Measurements from ENCODE around the gene CLEC16A.
A peak's percentile ranks its signal among the peaks of the same experiment; 100 is the strongest.

Gene CLEC16A

GRCh38 chr16:10954903-10955302 lies 10.5 kb downstream of the CLEC16A start:
- DNase-seq (ENCODE audit: low spot score), result no peak
- TF ChIP-seq, protein P1, sequence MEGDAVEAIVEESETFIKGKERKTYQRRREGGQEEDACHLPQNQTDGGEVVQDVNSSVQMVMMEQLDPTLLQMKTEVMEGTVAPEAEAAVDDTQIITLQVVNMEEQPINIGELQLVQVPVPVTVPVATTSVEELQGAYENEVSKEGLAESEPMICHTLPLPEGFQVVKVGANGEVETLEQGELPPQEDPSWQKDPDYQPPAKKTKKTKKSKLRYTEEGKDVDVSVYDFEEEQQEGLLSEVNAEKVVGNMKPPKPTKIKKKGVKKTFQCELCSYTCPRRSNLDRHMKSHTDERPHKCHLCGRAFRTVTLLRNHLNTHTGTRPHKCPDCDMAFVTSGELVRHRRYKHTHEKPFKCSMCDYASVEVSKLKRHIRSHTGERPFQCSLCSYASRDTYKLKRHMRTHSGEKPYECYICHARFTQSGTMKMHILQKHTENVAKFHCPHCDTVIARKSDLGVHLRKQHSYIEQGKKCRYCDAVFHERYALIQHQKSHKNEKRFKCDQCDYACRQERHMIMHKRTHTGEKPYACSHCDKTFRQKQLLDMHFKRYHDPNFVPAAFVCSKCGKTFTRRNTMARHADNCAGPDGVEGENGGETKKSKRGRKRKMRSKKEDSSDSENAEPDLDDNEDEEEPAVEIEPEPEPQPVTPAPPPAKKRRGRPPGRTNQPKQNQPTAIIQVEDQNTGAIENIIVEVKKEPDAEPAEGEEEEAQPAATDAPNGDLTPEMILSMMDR (IDR thresholded peaks at IDR 0.05; ENCODE audit: extremely low read depth, missing control alignments), result no peak

GRCh38 chr16:10957771-10958482 lies 13.6 kb downstream of the CLEC16A start:
- no peak for DNase-seq (ENCODE audit: low spot score)
- TF ChIP-seq, protein P1 (IDR thresholded peaks at IDR 0.05; ENCODE audit: extremely low read depth, missing control alignments), result no peak

DNA sequence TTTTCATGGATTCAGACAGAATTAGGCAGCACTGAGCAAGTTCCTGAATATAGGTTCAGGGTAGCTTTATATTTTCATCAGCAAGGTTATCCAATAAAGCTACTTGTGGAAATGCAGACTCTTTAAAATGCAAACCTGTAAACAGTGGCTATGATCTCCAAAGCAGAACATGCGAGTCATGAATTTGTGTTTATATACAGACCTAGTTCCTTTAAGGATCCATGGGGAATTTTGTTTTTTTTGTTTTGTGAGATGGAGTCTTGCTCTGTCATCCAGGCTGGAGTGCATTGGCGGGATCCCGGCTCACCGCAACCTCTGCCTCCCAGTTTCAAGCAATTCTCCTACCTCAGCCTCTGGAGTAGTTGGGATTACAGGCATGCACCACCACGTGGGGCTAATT lies 14.8 kb downstream of the CLEC16A start:
- DNase-seq (ENCODE audit: low spot score), result no peak

GRCh38 chr16:10961231-10961630 lies 16.9 kb downstream of the CLEC16A start:
- DNase-seq (ENCODE audit: low spot score), result no peak
- TF ChIP-seq, protein P1 (IDR thresholded peaks at IDR 0.05; ENCODE audit: extremely low read depth, missing control alignments), result no peak

More for the DNA sequence above, 14.8 kb downstream of the CLEC16A start:
- TF ChIP-seq, protein P1 (IDR thresholded peaks at IDR 0.05; ENCODE audit: extremely low read depth, missing control alignments), result no peak

- TF ChIP-seq, protein P1 (IDR thresholded peaks at IDR 0.05; ENCODE audit: extremely low read depth, missing control alignments), result peak; percentile 88
- DNase-seq (ENCODE audit: low spot score), result peak; percentile 68
These were observed 19.9 kb downstream of the CLEC16A start for GRCh38 chr16:10964039-10964890.

GRCh38 chr16:10964891-10965326 lies 20.5 kb downstream of the CLEC16A start:
- peak; percentile 61 for DNase-seq (ENCODE audit: low spot score)

More at GRCh38 chr16:10964891-10965326, 20.5 kb downstream of the CLEC16A start:
- TF ChIP-seq, protein P1 (IDR thresholded peaks at IDR 0.05; ENCODE audit: extremely low read depth, missing control alignments), result no peak

Data from GM20000 (cell line).